CD4-positive, alpha-beta memory T cell (primary cell): ENCODE results near the gene ZNF335. TPM values are rescaled to one million over a fixed set of nuclear protein-coding genes. Genes with fewer than 3 reads are reported as not detected.

Experiments
- CTCF ChIA-PET: fragments of 350-600 bp; sonication (Branson Sonifier 250); formaldehyde crosslinking; loops from one replicate; lab custom pipeline; 2021; ENCODE audit warnings: inconsistent platforms; ENCODE audit not compliant: partially characterized antibody; lab: Charles Lee
- POLR2A ChIA-PET: fragments of 350-600 bp; sonication (Branson Sonifier 250); formaldehyde crosslinking; loops from one replicate; lab custom pipeline; 2021; ENCODE audit not compliant: partially characterized antibody; lab: Charles Lee
- DNase-seq, 5 donors: peaks; one replicate each; pipeline versions ENCODE4 v3.0.0 to v3.0.0-alpha.2; 2020 to 2022; ENCODE audit warnings: mixed read lengths in 1 of 5
- H3K27ac ChIP-seq: one replicate; pipeline ENCODE4 v1.7.0; 2013; ENCODE audit warnings: low read depth, low read length
- H3K27me3 ChIP-seq: 2 replicates; pipeline ENCODE4 v1.7.0; 2013; ENCODE audit warnings: mild to moderate bottlenecking, low read length, moderate library complexity; ENCODE audit not compliant: insufficient read depth
- H3K36me3 ChIP-seq: 2 replicates; pipeline ENCODE4 v1.7.0; 2013; ENCODE audit warnings: mild to moderate bottlenecking, low read length, moderate library complexity; ENCODE audit not compliant: insufficient read depth
- H3K4me1 ChIP-seq: 2 replicates; pipeline ENCODE4 v1.7.0; 2013; ENCODE audit warnings: mild to moderate bottlenecking, low read length, moderate library complexity; ENCODE audit not compliant: insufficient read depth
- H3K4me3 ChIP-seq, 2 donors: one replicate each; pipeline ENCODE4 v1.7.0; 2013; ENCODE audit warnings: low read length in 2 of 2, mild to moderate bottlenecking in 1 of 2
- H3K9me3 ChIP-seq, 2 donors: one replicate each; pipeline ENCODE4 v1.7.0; 2013; ENCODE audit warnings: low read length in 2 of 2, control low read depth in 1 of 2; ENCODE audit not compliant: control insufficient read depth in 1 of 2
- H3K27ac Mint-ChIP-seq, 7 donors: one replicate each; pipeline ENCODE4 v1.8.0; 2020 to 2021; ENCODE audit warnings: mixed read lengths in 7 of 7, mild to moderate bottlenecking in 6 of 7, inconsistent platforms in 3 of 7, moderate library complexity in 3 of 7
- H3K27me3 Mint-ChIP-seq, 2 donors: one replicate each; pipeline ENCODE4 v1.8.0; 2020 to 2021; ENCODE audit warnings: mixed read lengths in 2 of 2
- H3K36me3 Mint-ChIP-seq, 2 donors: one replicate each; pipeline ENCODE4 v1.8.0; 2020 to 2021; ENCODE audit warnings: mixed read lengths in 2 of 2, inconsistent platforms in 1 of 2, mild to moderate bottlenecking in 1 of 2
- H3K4me1 Mint-ChIP-seq, 4 donors: one replicate each; pipeline ENCODE4 v1.8.0; 2020 to 2021; ENCODE audit warnings: mixed read lengths in 4 of 4, mild to moderate bottlenecking in 1 of 4
- H3K4me3 Mint-ChIP-seq, 8 donors: one replicate each; pipeline ENCODE4 v1.8.0; 2020 to 2021; ENCODE audit warnings: mixed read lengths in 8 of 8, mild to moderate bottlenecking in 7 of 8, moderate library complexity in 6 of 8, inconsistent platforms in 3 of 8
- H3K9me3 Mint-ChIP-seq, 8 donors: one replicate each; pipeline ENCODE4 v1.8.0; 2020 to 2021; ENCODE audit warnings: mixed read lengths in 8 of 8, mild to moderate bottlenecking in 5 of 8, inconsistent platforms in 3 of 8, moderate library complexity in 1 of 8
- intact Hi-C: fragments of 100-400 bp; cut with micrococcal nuclease; formaldehyde crosslinking; loops from one replicate; pipeline ENCODE4 v1.15.1; 2023
- polyA plus RNA-seq, 2 donors: library from polyadenylated mRNA; unstranded; fragments of 300-500 nt; fragmentation: Illumina TruSeq; gene quantifications; one replicate each; pipeline ENCODE4 v1.2.3, GENCODE V29; 2021
- total RNA-seq, 2 experiments: library from RNA; stranded (reverse); gene quantifications; one replicate each; pipeline ENCODE4 v1.2.3, GENCODE V29; 2021

Gene ZNF335
- total and polyA plus RNA-seq, 4 experiments from 2014 or later = 6.4 to 63.2 (median 39.5) TPM

- Mint-ChIP-seq H3K27ac (peak overlapping the region in 3 of 7 donors; percentile 54 to 78 (median 55)), H3K36me3 (peaks cover 0 to 1% of the 10 kb centered on the region in 2 donors), H3K9me3 (peaks cover 0 to 5% (median 0%) of the 10 kb centered on the region in 8 donors), H3K4me3 (peak overlapping the region in 7 of 8 donors; percentile 46 to 84 (median 72)), H3K4me1 (peaks cover 21 to 59% (median 38%) of the 10 kb centered on the region in 4 donors), H3K27me3 (peaks cover 26 to 53% of the 10 kb centered on the region in 2 donors)
- intact Hi-C loops = loop anchor here (2.0 to 5.0 kb wide), 4 partner anchors 42 to 673 kb away; partner anchors contain the start of genes NCOA5, TP53RK and ZNF335
- peaks cover 42% of the 10 kb centered on the region for H3K4me1 ChIP-seq
- no peak overlapping the region for H3K4me3 ChIP-seq
- no peak for DNase-seq
- H3K27me3 ChIP-seq = peaks cover 30% of the 10 kb centered on the region
- no peaks in the 10 kb centered on the region for H3K9me3 ChIP-seq
- no peak overlapping the region for H3K27ac ChIP-seq
- H3K36me3 ChIP-seq = no peaks in the 10 kb centered on the region
- ChIA-PET CTCF (interaction anchor here (0.6 to 5.2 kb wide), 26 partner anchors 9 to 216 kb away, joined by 3 to 150 read pairs (median 5); partner anchors contain the start of genes PCIF1, SLC12A5 and ZNF335), POLR2A (interaction anchor here (0.6 to 2.7 kb wide), 6 partner anchors 11 to 43 kb away, joined by 3 to 18 read pairs (median 4); partner anchors contain the start of genes SLC12A5 and ZNF335)
Measured at GRCh38 chr20:46014517-46015396, 42.8 kb upstream of the ZNF335 start.

GRCh38 chr20:46013829-46014516 lies 42.0 kb upstream of the ZNF335 start:
- Histone ChIP-seq H3K4me3 (peak overlapping the region in 1 of 2 donors; percentile 33), H3K27me3 (peaks cover 30% of the 10 kb centered on the region), H3K36me3 (no peaks in the 10 kb centered on the region), H3K4me1 (peaks cover 50% of the 10 kb centered on the region), H3K9me3 (no peaks in the 10 kb centered on the region), H3K27ac (no peak overlapping the region)
- CTCF ChIA-PET = interaction anchor here (0.6 to 5.2 kb wide), 32 partner anchors 9 to 215 kb away, joined by 3 to 150 read pairs (median 4); partner anchors contain the start of genes PCIF1, SLC12A5 and ZNF335
- peaks cover 0 to 1% of the 10 kb centered on the region in 2 donors for H3K36me3 Mint-ChIP-seq
- H3K9me3 Mint-ChIP-seq = peaks cover 0 to 5% (median 0%) of the 10 kb centered on the region in 8 donors
- peaks cover 25 to 67% (median 45%) of the 10 kb centered on the region in 4 donors for H3K4me1 Mint-ChIP-seq
- intact Hi-C loops = loop anchor here (1.0 to 5.0 kb wide), 5 partner anchors 27 to 673 kb away; partner anchors contain the start of genes NCOA5, TP53RK and ZNF335
- H3K4me3 Mint-ChIP-seq = peak overlapping the region; percentile 45 to 81 (median 64)
- DNase-seq = peak; percentile 59 to 82 (median 64)
- peaks cover 26 to 61% of the 10 kb centered on the region in 2 donors for H3K27me3 Mint-ChIP-seq
- POLR2A ChIA-PET = interaction anchor here (1.0 to 2.7 kb wide), 6 partner anchors 10 to 42 kb away, joined by 3 to 18 read pairs (median 4); partner anchors contain the start of gene ZNF335
- H3K27ac Mint-ChIP-seq = peak overlapping the region in 3 of 7 donors; percentile 54 to 78 (median 57)

- H3K4me3 ChIP-seq = peak overlapping the region in 1 of 2 donors; percentile 33
- peaks cover 0 to 5% (median 0%) of the 10 kb centered on the region in 8 donors for H3K9me3 Mint-ChIP-seq
- ChIA-PET POLR2A (interaction anchor here (1.0 to 2.7 kb wide), 4 partner anchors 14 to 78 kb away, joined by 3 to 18 read pairs (median 7); partner anchors contain the start of gene ZNF335), CTCF (interaction anchor here (0.6 to 5.2 kb wide), 23 partner anchors 9 to 735 kb away, joined by 3 to 150 read pairs (median 7); partner anchors contain the start of genes PCIF1 and ZNF335)
- peaks cover 26 to 64% of the 10 kb centered on the region in 2 donors for H3K27me3 Mint-ChIP-seq
- peak overlapping the region in 7 of 8 donors; percentile 42 to 89 (median 50) for H3K4me3 Mint-ChIP-seq
- DNase-seq = no peak
- no peaks in the 10 kb centered on the region for H3K9me3 ChIP-seq
- peaks cover 56% of the 10 kb centered on the region for H3K4me1 ChIP-seq
- intact Hi-C loops = loop anchor here (1.0 to 5.0 kb wide), 3 partner anchors 26 to 674 kb away; partner anchors contain the start of genes TP53RK and ZNF335
- peaks cover 30% of the 10 kb centered on the region for H3K27me3 ChIP-seq
- H3K36me3 Mint-ChIP-seq = peaks cover 0 to 1% of the 10 kb centered on the region in 2 donors
- H3K4me1 Mint-ChIP-seq = peaks cover 26 to 73% (median 51%) of the 10 kb centered on the region in 4 donors
- H3K36me3 ChIP-seq = no peaks in the 10 kb centered on the region
- peak overlapping the region in 3 of 7 donors; percentile 57 to 90 (median 78) for H3K27ac Mint-ChIP-seq
- H3K27ac ChIP-seq = no peak overlapping the region
Measured at GRCh38 chr20:46013322-46013828, 41.4 kb upstream of the ZNF335 start.

GRCh38 chr20:46012921-46013320 lies 40.9 kb upstream of the ZNF335 start:
- no peaks in the 10 kb centered on the region for H3K9me3 ChIP-seq
- H3K4me3 Mint-ChIP-seq = peak overlapping the region in 7 of 8 donors; percentile 26 to 89 (median 53)
- POLR2A ChIA-PET = interaction anchor here (1.0 to 2.7 kb wide), 4 partner anchors 14 to 78 kb away, joined by 3 to 18 read pairs (median 7); partner anchors contain the start of gene ZNF335
- no peak overlapping the region for H3K27ac ChIP-seq
- H3K27me3 ChIP-seq = peaks cover 30% of the 10 kb centered on the region
- H3K36me3 ChIP-seq = no peaks in the 10 kb centered on the region
- peaks cover 26 to 64% of the 10 kb centered on the region in 2 donors for H3K27me3 Mint-ChIP-seq
- peak overlapping the region in 5 of 7 donors; percentile 18 to 90 (median 77) for H3K27ac Mint-ChIP-seq
- peaks cover 0 to 5% (median 0%) of the 10 kb centered on the region in 8 donors for H3K9me3 Mint-ChIP-seq
- DNase-seq = no peak
- peaks cover 30 to 77% (median 56%) of the 10 kb centered on the region in 4 donors for H3K4me1 Mint-ChIP-seq
- CTCF ChIA-PET = interaction anchor here (0.6 to 5.2 kb wide), 22 partner anchors 8 to 736 kb away, joined by 3 to 150 read pairs (median 8); partner anchors contain the start of genes PCIF1 and ZNF335
- H3K36me3 Mint-ChIP-seq = peaks cover 0 to 1% of the 10 kb centered on the region in 2 donors
- H3K4me1 ChIP-seq = peaks cover 60% of the 10 kb centered on the region
- no peak overlapping the region for H3K4me3 ChIP-seq
- intact Hi-C loops = loop anchor here (1.0 to 5.0 kb wide), 3 partner anchors 26 to 674 kb away; partner anchors contain the start of genes TP53RK and ZNF335

GRCh38 chr20:46011631-46012482 lies 39.9 kb upstream of the ZNF335 start:
- intact Hi-C loops = loop anchor here (5.0 kb wide), 2 partner anchors 40 to 675 kb away; partner anchors contain the start of genes TP53RK and ZNF335
- Mint-ChIP-seq H3K4me3 (peak overlapping the region; percentile 29 to 89 (median 65)), H3K4me1 (peaks cover 33 to 78% (median 59%) of the 10 kb centered on the region in 4 donors), H3K27me3 (peaks cover 26 to 58% of the 10 kb centered on the region in 2 donors), H3K27ac (peak overlapping the region in 3 of 7 donors; percentile 79 to 90 (median 89)), H3K36me3 (peaks cover 0 to 1% of the 10 kb centered on the region in 2 donors), H3K9me3 (peaks cover 0 to 5% (median 0%) of the 10 kb centered on the region in 8 donors)
- H3K36me3 ChIP-seq = no peaks in the 10 kb centered on the region
- H3K9me3 ChIP-seq = no peaks in the 10 kb centered on the region
- peaks cover 68% of the 10 kb centered on the region for H3K4me1 ChIP-seq
- no peak overlapping the region for H3K4me3 ChIP-seq
- DNase-seq = no peak
- H3K27me3 ChIP-seq = peaks cover 30% of the 10 kb centered on the region
- no peak overlapping the region for H3K27ac ChIP-seq
- POLR2A ChIA-PET = interaction anchor here (1.0 kb wide), 2 partner anchors 12 to 42 kb away, joined by 3 to 4 read pairs; no protein-coding TSS in a partner anchor
- CTCF ChIA-PET = interaction anchor here (0.8 to 5.2 kb wide), 8 partner anchors 11 to 211 kb away, joined by 3 to 150 read pairs (median 14); partner anchors contain the start of gene PCIF1
